ENCODE data around the gene NOP9.

NOP9 gene, protein sequence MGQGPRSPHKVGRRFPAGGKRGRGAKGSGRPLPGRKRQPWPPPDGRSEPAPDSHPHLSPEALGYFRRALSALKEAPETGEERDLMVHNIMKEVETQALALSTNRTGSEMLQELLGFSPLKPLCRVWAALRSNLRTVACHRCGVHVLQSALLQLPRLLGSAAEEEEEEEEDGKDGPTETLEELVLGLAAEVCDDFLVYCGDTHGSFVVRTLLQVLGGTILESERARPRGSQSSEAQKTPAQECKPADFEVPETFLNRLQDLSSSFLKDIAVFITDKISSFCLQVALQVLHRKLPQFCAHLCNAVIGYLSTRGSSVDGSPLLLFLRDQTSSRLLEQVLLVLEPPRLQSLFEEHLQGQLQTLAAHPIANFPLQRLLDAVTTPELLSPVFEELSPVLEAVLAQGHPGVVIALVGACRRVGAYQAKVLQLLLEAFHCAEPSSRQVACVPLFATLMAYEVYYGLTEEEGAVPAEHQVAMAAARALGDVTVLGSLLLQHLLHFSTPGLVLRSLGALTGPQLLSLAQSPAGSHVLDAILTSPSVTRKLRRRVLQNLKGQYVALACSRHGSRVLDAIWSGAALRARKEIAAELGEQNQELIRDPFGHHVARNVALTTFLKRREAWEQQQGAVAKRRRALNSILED

GRCh38 chr14:24299255-24300191 is at the start of gene NOP9, which contains the start of gene DHRS1:
TSS of gene NOP9 (plus strand) at chr14:24299850. CDS start at chr14:24299955, 105 bp downstream.
TSS of gene DHRS1 (minus strand) at chr14:24299780. CDS start at chr14:24299106, 674 bp downstream.
- peak; percentile 88 to 94 for DNase-seq (ENCODE audit: low read depth in 2 of 2)

DNA sequence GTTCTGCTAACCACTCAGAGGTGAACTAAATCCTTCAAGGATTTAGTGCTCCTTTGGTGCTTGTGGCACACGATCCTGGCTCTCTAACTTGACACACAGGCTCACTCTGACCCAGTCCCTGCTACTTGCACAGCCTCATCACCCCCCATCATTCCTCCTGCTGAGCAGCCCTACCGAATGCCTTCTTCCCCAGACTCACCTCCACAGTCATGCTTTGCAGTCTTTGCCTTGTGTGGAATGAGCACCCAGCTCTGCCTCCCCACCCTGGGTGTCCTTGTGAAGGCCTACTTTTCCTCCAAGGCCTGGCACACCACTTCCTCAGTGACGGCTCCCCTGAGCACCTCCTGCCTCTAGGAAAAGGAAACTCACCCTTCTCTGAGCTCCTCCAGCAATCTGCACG is 49.3 kb upstream of the NOP9 start:
- DNase-seq (ENCODE audit: low read depth in 2 of 2), result no peak

GRCh38 chr14:24251880-24252288 is 47.8 kb upstream of the NOP9 start:
- no peak for DNase-seq (ENCODE audit: low read depth in 2 of 2)

GRCh38 chr14:24252289-24253124 is 47.1 kb upstream of the NOP9 start:
- no peak for DNase-seq (ENCODE audit: low read depth in 2 of 2)

- DNase-seq (ENCODE audit: low read depth in 2 of 2), result no peak
These were observed 45.7 kb upstream of the NOP9 start for GRCh38 chr14:24253936-24254335.

DNA sequence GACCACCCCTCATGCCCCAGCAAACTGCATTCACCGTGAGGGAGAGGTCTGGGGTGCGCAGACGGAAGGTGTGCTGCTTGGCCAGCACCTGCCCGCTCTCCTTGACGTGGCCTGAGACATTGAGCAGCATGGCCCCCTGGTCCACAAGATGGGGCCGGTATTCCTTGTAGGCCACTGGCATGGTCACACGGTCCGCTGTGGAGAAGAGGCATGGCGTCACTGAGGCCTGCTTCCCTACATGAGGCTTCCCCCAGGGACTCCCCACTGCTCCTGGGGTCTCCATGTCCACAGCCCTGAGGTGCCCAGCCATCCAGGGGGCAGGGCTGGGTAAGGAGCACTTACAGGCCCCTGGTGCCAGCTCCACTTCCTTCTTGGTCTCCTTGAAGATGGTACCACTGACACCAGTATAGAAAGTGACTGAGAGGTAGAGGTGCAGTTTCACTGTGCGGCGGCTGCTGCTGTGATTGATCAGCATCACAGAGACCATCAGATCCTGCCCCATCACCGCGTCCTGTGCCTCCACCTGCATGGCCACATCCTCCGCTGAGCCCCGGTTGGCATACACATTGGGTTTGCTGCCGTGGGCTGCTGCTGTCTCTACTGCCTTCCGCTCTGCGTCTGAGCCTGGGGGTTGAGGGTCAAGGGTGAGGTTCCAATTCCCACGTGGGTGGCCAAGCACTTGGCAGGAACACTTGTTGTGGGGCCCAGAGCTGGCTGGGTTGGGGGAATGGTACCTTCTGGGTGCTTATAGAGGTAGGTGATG is 44.8 kb upstream of the NOP9 start:
- DNase-seq (ENCODE audit: low read depth in 2 of 2), result no peak

DNA sequence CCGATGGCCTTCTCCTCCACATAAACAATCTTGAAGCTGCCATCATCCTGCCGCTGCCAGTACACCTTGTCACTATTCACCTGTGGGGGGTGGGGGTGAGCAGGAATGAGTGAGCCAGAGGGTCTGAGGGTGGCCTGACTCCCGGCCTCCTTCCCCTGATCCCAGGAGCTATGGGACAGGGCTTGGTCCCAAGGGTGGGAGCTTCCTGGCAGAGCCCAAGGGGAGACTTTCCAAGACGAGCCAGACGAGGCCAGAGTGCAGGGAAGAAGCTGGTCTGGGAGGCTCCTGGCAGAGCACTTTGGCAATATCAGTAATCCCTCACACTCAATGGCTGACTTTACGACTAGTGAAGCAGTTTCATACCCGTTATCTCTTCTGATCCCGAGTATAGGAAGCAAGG is 44.2 kb upstream of the NOP9 start:
- no peak for DNase-seq (ENCODE audit: low read depth in 2 of 2)

DNA sequence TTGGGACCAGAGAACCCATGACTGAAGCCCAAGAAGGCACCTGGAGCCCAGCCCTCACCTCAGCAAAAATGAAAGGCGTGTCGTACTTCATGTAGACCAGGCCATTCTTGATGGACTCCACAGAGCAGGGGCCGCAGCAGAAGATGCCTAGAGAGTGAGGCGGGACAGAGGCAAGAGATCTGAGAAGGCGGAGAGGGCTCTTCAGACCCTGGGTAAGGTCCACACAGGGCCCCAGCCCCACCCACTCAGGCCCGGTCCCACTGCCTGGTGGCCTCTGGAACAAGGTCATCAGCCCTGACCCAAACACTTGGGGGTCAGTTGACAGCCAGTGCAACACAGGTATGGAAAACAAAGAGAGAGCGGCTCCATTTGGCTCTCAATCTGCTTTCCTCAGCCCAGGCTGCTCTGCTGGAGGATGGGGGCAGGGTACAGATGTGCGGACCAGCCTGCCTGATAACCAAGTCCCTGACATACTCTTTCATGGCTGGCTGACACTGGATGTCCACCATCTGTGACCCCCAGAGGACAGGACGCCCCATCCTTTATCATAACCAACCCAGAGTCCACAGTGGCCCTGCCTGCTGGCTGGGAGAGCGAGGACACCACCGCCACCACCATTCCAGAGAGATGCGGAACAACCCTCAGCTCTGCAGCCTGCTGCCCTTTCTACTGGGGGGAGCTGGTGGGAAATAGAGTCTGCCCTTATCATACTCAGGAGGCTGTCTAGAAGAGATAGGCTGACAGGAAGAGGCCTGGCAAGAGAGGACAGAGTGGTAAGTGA is 43.5 kb upstream of the NOP9 start:
- no peak for DNase-seq (ENCODE audit: low read depth in 2 of 2)

- no peak for DNase-seq (ENCODE audit: low read depth in 2 of 2)
These were observed 42.7 kb upstream of the NOP9 start for GRCh38 chr14:24256960-24257359.

DNA sequence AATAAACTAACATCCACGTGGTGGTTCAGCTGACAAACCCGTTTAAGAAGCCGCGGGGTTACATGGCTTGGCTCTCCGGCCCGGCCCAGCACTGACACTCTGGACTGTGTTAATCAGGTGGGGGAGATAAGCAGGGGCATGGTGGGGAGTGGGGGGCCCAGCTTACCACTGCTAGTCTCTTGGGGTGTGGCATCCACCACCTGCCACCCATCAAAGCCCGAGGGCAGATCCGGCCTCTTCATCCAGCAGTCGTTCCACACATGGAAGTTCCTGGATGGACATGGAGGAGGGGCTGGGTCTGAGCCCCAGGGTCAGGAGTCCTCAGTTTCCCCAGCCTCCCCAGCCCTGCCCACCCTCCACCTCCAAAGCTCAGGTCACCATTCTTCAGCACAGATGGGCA is 41.5 kb upstream of the NOP9 start:
- no peak for DNase-seq (ENCODE audit: low read depth in 2 of 2)

- no peak for DNase-seq (ENCODE audit: low read depth in 2 of 2)
These were observed 40.9 kb upstream of the NOP9 start for GRCh38 chr14:24258548-24259265.

GRCh38 chr14:24259282-24260025 is 40.2 kb upstream of the NOP9 start:
- DNase-seq (ENCODE audit: low read depth in 2 of 2), result no peak

- no peak for DNase-seq (ENCODE audit: low read depth in 2 of 2)
These were observed 39.4 kb upstream of the NOP9 start for GRCh38 chr14:24260026-24260779.

- no peak for DNase-seq (ENCODE audit: low read depth in 2 of 2)
These were observed 38.9 kb upstream of the NOP9 start for GRCh38 chr14:24260780-24261157.

GRCh38 chr14:24261256-24261968 is 38.2 kb upstream of the NOP9 start:
- no peak for DNase-seq (ENCODE audit: low read depth in 2 of 2)

DNA sequence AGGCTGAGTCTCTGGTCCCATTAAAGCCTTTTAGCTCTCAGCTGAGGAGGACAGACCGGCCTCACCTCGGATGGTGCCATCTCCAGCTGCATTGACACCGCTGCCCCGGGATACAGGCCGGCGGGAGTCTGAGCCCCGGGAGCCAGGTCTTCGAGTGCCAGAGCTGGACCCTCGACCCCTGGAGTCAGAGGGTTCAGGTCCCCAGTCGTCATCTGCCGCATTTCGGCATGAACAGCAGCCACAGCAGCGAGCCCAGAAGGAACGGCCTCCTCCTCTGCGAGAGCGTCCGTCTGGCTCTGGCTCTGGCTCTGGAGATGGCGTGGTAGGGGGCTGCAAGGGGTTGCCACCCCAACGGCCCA is 37.7 kb upstream of the NOP9 start:
- no peak for DNase-seq (ENCODE audit: low read depth in 2 of 2)
